ENCODE measurements around the gene TOMM5. TPM values are rescaled to one million over a fixed set of nuclear protein-coding genes. Genes with fewer than 3 reads are reported as not detected.
"Not testable (repeated sequence)": the region's sequence is repeated elsewhere in the genome, so short reads cannot be mapped to it uniquely, and the experiment has no call there.

TOMM5 gene
- total RNA-seq, 1 experiment from 2014 or later = 411 TPM

DNA sequence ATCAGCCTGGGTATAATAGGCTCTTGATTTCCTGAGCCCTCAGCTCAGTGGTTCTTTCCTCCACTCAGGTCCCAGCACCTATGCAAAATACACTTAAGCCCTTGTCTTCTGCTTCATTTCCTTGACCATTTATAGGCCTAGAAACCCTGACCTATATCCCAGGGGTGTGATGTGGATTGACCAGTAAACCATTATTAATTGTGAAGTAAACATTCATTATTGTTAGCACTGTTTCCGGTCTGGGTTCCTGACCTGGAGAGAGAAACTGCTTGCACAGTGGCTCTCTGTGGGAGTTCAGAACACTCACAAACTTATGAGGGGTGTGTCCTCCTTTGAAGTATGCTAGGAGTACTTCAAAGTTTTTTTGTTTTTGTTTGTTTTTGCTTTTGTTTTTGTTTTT is 19.6 kb upstream of the TOMM5 start:
- no peak for DNase-seq (ENCODE audit: low read depth)

DNA sequence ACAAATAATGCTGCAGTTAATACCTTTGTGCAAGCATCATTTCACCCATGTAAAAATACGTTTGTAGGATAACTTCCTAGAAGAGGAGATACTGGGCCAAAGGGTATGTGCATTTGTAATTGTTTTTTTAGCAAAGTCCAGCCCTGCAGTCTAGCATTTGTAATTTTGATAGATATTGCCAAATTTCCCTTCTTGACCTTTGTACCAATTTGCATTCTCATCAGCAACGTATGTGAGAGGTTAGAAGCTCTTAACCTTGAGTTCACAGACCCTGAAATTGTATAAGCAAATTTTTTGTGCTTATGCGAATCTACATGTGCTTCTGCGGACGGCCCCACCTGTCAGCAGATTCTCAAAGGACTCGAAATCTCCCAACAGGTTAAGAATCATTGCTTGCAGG is 18.6 kb upstream of the TOMM5 start:
- no peak for DNase-seq (ENCODE audit: low read depth)

DNA sequence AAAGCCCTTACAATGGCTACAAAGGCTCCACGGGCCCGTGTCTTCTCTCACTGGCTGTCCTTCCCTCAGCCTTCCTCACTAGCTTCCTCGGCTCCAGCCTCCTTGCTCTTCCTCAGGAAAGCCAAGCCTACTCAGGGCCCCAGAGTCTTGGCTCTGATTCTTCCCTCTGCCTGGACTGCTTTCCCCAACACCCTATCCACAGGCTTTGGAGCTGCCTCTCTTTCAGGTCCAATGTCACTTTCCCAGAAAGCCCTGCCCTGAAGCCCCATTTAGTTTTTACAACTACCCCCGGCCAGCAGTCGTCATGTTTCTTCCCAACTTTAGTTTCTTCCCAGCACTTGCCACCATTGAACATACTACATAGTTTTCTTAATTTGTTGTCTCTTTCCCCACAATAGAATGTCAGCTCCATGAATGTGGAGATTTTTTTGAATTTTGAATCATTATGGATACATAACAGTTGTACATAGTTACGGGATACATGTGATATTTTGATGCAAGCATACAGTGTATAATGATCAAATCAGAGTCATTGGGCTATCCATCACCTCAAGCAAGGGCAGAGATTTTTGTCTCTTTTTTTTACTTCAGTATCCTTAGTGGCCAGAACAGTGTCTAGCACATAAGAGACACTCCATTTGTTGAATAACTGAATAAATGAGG is 17.5 kb upstream of the TOMM5 start:
- DNase-seq (ENCODE audit: low read depth) = no peak

DNA sequence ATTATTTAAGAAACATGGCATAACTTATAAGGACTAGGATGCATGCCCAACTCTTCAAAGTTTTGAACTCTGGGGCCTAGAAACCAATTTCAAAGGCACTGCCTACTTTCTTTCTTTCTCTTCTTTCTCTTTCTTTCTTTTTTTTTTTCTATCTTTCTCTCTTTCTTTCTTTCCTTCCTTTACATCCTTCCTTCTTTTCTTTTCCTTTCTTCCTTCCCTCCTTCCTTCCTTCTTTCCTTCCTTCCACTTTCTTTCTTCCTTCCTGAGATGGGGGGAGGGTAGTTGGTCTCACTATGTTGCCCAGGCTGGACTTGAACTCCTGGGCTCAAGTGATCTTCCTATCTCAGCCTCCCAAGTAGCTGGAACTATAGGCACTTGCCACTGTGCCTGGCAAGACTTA is 15.9 kb upstream of the TOMM5 start:
- no peak for DNase-seq (ENCODE audit: low read depth)

GRCh38 chr9:37604296-37604695 is 11.9 kb upstream of the TOMM5 start:
- no peak for DNase-seq (ENCODE audit: low read depth)

DNA sequence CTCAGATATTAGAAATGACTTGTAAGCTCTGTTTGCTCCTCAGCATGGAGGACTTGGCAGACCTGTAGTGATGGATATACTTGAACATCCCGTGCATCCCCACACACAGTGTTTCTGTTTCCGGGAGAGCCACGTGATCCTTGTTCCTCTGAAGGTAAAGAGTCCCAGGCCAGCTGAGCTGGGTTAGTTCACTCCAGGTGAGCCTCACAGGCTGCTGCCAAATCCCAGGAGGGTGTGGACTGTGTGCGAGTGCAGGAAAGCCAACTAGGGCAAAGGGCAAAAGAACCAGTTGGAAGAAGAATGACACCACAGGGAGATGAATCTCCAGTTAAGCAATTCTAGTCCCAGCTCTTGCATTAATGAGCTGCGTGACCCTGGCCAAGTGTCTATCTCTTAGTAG is 10.4 kb upstream of the TOMM5 start:
- DNase-seq (ENCODE audit: low read depth) = no peak

- not testable (repeated sequence) for DNase-seq (ENCODE audit: low read depth)
Measured at GRCh38 chr9:37602061-37602460, 9.7 kb upstream of the TOMM5 start.

GRCh38 chr9:37596504-37596903 is 4.1 kb upstream of the TOMM5 start:
- no peak for DNase-seq (ENCODE audit: low read depth)

DNA sequence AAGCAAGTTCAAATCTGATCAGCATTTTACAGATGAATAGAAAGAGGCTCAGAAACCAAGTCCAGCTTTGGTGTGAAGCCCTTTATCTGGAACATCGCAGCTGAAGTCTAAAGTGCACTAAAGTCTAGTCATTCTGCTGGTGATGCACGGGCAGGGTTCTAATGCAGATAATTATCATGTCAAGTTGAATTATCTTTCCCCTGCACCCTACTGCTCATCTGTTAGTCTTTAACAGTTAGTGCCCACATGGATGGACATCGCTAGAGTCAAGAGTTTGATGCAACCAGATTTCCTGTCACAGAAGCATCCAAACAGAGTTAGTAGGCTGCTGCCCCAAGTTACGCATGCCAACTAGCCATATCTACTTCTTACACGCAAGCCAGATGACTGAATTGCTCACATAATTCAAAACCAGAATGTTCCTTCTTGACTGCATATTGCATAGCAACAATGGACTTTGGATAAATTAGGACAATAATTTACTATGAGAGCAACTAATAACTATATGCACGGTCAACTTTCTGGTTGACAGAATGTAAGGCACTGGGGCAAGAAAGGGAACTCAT is 1.6 kb upstream of the TOMM5 start:
- no peak for DNase-seq (ENCODE audit: low read depth)

- DNase-seq (ENCODE audit: low read depth) = no peak
Measured at GRCh38 chr9:37587521-37587920, 4.9 kb downstream of the TOMM5 start.

- no peak for DNase-seq (ENCODE audit: low read depth)
Measured at GRCh38 chr9:37583522-37584121, 8.8 kb downstream of the TOMM5 start.

DNA sequence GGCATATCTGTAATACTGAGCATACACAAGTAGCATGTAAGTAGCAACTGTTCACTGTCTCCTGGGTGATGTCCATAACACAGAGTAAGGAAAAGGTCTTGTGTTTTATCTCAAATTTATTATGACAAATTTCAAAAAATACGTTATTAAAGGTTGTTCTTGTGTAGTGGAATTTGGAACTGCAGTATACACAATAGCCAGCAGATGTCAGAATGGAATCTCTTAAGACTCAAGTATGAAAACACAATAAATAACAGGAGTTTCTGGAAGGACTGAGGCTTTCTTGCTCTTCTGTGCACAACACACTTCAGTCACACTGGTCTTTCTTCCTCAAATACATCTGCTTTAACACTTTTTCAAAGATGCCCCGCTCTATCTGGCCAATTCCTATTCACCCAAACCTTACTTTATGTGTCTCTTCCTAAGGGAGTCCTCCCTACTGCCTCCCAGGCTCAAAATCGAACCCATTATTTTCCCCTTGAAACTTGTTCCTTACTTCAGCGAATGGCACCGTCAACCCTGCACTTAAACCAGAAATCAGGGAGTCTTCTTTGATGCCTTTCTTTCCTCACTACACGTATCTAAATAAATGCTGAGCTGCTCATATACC is 9.7 kb downstream of the TOMM5 start:
- peak; percentile 39 for DNase-seq (ENCODE audit: low read depth)

GRCh38 chr9:37575921-37576721 is 16.3 kb downstream of the TOMM5 start, which contains the start of gene FBXO10:
FBXO10 (minus strand) TSS chr9:37576380; CDS start chr9:37541768, 34,612 bp downstream.
- DNase-seq (ENCODE audit: low read depth) = peak; percentile 32

- no peak for DNase-seq (ENCODE audit: low read depth)
Measured at GRCh38 chr9:37575511-37575914, 16.9 kb downstream of the TOMM5 start.

GRCh38 chr9:37575001-37575400 is 17.4 kb downstream of the TOMM5 start:
- DNase-seq (ENCODE audit: low read depth) = no peak

DNA sequence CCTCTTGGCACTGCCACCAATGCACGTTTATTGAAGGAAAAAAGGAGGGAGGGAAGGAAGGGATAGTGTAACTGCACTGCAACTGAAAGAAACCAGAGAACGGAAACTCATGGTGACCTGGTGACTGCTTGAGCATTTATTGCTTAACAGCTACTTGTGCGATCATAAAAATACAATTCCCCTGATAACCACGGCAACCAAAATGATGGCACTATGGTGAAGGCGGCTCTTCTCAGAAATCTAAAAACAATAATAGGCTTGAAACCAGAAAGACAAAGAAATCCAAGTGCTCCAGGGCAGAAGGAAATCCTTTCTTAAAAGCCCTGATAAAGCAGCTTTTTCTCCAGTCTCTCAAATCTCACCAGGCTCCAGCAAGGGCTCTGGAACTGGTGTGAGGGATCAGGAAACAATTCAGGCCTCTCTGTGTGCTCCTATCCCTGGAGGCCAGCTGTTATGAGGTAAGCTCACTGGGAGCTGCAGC is 18.1 kb downstream of the TOMM5 start:
- no peak for DNase-seq (ENCODE audit: low read depth)

DNA sequence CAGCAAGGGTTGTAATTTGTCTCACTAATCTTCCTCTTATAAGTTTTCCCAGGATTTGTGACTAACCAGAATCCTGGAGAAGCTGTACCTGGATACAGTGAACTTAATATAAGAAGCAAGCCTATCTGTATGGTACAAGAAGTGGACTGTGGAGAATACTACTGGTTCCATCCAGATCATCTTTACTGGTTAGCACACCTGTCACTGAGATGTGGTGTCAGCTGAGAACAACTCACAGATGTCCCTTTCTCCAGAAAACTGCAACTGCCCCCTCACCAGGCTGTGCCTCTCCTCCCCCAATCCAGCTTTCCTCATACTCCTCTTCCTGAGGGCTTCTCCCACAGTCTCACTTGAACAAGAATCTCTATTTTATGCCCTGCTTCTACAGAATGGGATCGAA is 21.1 kb downstream of the TOMM5 start:
- DNase-seq (ENCODE audit: low read depth) = no peak

DNA sequence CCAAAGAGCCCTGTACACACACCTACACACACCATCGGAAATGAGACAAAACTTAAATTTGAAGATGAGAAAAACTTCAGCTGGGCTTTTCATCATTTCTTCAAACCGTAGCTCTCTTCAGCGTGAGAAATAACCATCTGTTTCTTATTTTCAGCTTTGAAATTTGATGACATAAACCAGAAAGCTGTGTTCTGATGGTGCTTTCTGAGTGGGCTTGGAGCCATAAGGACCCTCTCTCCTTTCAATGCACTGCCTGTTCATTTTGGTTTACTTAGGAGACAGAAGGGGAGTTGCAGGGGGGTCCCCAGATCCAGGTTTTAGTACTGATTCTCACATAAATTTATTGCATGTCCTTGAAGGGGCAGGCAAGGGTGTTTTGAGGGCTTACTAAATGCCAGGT is 25.7 kb downstream of the TOMM5 start:
- DNase-seq (ENCODE audit: low read depth) = no peak

DNA sequence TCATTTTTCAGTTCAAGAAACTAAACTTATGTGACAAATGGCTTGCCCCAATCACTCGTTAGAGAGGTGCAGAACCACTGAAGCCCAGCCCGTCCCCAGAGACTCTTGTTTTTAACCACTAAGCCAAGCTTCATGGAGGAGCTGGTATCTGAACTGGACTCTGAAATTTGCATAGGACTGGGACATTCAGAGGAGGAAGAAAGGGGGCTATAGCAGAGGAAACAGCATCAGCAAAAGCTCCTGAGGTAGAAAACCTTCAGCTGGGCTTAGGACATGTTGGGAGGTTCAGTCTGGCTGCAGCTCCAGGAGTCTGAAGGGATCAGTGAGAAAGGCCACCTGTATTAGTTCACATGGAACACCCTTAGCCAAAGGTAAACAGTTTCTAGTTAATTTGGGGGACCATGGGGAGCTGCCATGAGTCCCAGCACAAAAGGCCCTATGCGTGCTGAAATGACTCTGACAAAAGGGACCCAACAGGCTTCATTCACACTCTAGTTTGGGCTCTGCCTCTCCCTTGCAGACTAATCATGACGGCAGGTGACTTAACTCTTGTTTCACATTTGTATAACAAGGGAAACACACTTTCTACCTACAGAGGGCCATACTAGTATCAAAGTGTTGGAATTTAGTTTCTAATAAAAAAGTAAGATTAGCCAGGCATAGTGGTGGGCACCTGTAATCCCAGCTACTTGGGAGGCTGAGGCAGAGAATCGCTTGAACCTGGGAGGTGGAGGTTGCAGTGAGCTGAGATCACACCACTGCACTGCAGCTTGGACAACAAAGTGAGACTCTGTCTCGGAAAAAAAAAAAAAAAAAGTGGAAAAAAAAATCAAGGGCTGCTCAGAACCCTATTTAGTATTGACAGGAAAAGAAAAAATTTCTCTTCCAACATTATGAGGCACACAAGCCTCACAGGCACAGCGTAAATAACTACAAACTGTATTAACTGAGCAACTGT is 26.5 kb downstream of the TOMM5 start:
- no peak for DNase-seq (ENCODE audit: low read depth)

GRCh38 chr9:37564916-37565315 is 27.5 kb downstream of the TOMM5 start:
- DNase-seq (ENCODE audit: low read depth) = no peak

Measured in HT1080 (cell line).